SK-N-DZ (cell line): ENCODE measurements around the gene CDX1.

Experiments
- DNase-seq: peaks from one replicate; pipeline ENCODE4 v3.0.0-alpha.2; 2015; ENCODE audit warnings: low spot score

The CDX1 gene

DNA sequence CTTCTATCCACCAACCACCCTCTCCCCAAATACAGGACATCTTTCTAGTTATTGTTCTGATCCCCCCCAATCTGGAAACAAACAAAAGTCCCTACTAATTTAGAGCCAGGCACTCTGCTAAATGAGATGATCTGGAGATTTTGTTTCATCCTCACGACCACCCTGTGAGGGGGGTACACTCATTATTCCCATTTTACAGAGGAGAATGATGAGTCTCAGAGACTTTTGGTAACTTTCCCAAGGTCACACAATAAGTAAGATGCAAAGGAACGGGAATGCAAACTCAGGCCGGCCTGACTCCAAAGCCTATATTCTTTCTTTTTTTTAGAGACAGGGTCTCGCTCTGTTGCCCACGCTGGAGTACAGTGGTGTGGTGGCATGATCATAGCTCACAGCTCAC, 20.3 kb upstream of the CDX1 start:
- DNase-seq: no peak

DNA sequence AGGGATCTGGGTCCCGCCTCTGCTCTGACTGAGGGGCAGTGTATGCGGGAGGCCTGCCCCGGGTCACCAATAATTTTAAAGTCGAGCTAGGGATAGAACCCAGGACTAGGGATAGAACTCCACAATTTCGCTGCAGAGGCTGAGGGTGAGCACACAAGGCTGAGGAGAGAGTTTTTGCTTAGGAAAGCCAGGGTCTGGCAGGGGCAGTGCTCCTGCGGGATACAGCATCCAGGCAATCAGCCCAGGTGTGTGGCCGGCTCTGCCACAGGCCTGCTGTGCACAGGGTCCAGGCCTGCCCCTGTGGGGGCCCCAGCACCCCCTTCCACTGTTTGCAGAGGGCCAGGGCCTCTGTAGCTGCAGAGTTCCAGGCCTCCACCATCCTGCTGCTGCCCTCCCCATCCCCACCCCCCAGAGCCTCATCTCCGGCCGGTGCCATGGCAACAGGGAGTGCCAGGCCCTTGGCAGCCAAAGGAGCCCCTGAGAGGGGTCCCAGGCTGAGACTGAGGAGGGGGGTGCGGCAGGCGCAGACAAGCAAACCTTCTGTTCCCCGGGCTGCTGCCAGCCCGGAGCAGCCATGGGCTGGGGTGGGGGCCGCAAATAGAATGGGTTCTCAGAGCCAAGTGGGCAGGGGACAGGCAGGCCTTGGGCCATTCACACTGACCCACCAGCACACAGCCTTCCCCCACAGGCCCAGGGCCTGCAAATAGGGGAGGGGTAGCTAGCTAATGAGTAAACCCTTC, 19.5 kb upstream of the CDX1 start:
- DNase-seq: no peak

DNA sequence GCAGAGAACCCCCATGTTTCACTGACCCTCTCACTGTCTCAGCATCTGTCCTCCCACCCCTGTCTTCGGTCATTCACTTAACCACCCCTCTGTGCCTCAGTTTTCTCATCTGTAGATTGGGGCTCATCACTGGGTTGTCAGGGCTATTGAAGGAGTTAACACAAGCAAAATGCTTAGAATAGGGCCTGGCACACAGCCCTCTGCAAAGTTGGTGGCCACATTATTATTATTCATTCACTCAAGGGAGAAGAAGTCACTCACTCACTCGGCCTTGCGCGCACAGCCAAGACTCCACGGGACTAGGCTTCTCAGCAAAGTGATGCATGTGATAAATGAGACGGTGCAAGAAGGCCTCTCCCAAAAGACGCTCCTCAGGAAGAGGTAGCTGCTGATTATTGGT, 18.9 kb upstream of the CDX1 start:
- no peak for DNase-seq

DNA sequence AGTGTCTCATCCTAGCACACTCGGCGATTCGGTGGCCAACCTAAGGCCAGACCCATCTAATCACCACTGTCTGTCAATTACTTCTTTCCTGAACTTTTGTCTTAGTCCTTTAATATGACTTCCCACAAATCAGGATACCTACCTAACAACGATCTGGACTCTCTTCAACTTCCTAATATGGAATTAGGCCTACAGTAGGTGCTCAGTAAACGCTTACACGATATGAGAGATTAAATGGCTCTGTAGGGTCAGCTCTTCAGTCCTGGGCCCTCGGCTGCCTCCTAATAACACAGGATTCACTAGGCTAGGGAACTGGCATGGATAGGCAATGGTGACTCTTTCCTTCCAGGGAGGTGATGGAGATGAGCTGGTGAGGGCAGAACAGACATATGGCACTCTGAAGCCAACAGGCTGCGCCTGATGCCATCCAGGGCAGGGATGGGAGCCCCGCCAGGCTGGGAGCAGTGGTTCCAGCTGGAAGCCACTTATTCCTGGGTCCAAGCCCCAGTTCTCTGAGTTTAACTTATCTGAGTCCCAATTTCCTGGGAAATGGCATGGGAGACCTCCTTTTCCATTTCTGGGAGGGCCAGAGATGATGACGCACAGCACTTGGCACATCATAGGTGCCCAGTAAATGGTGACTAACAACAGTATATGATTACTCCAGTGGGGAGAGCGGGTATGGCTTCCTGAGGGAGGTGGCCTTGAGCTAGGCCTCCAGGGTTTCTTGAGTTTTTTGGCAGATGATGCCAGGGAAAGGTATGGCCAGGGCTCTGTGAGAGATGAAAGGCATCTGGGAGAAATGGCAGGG, 18.3 kb upstream of the CDX1 start:
- DNase-seq: no peak

DNA sequence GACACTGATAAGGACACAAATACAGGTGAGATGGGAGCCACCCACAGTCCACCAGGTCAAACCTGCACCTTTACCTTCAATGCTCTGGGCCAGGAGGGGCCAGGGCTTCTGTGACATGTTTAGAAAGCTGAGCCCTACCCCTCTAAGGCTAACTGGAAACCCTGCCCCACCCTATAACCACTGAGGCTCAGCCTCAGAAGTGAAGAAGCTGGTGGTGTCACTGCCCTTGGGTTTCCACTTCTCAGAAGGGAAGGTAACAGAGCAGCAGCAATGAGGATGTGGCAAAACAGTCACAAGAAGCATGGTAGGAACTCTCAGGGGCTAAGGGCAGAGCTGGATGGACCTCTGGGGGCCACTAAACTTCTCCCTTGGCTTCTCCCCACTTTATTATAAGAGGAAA, 17.0 kb upstream of the CDX1 start:
- DNase-seq: no peak

DNA sequence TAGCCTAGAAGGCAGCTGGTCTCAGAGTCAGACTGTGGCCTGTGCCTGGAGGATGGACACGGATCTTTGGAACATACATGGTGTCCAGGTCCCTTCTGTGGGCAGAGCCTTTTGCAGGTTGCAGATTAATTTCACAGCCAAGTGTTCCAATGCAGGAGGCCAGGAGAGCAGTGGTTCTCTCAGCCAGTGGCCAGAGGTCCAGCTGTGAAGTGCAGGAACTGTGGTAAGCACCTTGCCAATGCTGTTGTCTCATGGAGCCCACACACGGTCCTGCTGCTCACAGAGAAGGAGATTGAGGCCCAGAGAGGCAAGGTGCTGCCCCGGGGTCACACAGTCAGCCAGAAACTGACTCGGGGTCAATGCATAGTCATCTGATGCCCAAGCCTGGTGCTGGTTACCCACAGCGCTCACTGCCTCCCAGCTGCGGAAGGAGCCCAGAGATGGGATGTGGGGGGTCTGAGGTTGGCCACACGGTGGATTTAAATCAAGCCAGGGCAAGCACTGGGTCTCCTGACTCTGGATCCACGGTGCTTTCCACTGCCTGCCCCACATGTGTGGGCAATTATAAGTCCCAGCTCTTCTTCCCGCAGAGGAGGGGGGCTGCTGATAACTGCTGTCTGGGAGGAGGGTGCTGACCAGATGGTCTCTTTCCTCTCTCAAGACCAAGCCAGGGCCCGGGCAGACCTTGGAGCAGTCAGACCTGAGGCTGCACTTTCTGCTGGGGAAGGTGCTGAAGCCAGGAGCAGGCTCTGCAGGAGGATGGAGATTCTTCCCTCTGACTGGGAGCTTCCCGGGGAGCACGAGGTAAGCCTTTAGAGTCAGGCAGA, 13.7 kb upstream of the CDX1 start:
- DNase-seq: peak; percentile 66

DNA sequence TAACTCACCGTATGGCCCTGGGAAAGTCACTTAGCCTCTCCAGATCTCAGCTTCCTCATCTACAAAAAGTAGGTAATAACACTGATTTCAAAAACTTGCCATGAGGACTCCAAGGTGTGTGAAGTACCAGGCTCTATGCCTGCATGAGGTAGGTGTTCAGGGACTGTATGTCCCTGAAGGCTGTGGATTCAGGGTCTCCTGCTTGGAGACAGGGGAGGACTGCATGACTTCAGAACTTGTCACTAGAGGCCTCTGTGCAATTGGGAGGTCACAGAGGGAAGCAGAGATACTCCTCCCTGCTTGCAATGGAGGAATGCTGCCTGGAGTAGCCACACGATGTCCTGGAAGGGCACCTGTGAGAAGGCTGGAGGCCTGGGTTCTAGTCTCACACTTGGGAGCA, 13.1 kb upstream of the CDX1 start:
- no peak for DNase-seq

DNA sequence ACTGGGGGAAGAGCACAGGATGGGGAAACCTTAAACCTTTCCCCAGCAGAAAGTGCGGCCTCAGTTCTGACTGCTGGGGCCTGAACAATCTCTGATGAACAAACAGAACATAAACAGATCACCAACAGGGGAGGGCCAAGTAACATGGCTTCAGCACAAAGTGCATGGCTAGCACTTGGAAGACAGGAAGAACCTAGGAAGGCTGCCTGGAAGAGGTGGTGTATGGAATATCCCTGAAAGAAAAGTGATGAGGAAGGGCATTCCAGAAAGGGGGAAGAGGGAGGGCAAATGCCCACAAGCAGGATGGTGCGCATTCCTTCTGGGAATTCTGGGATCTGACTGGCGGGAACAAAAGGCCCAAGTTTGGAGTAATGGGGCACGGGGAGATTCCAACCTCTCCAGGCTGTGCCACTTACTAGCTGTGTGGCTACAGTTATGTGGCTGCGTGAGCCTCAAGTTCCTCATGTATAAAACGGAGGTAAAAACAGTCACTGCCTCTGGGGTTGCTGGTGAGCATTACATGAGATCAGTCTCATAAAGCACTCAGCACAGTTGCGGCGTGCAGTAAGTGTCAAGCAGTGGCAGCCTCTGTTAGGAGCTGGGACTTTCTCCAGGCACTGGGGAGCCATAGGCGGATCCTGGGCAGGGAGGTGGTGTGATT, 12.5 kb upstream of the CDX1 start:
- DNase-seq: peak; percentile 70

DNA sequence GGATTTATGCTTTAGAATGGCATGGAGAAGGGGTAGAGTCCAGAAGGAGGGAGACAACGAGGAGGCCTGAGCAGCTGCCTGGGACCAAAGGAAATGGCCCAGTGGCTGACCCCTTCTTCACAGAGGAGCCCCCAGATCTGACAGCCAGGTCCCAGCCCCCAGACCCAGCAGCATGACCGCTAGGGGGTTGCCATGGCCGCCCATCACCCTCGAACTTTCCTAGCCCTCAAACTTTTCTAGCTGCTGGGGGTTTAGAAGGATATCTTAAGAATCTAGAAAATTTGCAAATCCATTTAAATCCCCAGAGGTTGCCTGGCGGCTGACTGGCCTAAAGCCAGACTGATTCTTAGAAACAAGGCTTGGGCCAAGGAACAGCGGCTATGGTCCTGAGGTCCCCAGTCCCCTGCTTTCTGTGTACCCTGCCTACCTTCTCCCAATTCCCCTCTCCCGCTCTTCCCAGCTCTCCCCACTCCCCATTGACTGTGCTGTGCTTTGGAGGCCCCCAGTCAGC, 11.9 kb upstream of the CDX1 start:
- no peak for DNase-seq

DNA sequence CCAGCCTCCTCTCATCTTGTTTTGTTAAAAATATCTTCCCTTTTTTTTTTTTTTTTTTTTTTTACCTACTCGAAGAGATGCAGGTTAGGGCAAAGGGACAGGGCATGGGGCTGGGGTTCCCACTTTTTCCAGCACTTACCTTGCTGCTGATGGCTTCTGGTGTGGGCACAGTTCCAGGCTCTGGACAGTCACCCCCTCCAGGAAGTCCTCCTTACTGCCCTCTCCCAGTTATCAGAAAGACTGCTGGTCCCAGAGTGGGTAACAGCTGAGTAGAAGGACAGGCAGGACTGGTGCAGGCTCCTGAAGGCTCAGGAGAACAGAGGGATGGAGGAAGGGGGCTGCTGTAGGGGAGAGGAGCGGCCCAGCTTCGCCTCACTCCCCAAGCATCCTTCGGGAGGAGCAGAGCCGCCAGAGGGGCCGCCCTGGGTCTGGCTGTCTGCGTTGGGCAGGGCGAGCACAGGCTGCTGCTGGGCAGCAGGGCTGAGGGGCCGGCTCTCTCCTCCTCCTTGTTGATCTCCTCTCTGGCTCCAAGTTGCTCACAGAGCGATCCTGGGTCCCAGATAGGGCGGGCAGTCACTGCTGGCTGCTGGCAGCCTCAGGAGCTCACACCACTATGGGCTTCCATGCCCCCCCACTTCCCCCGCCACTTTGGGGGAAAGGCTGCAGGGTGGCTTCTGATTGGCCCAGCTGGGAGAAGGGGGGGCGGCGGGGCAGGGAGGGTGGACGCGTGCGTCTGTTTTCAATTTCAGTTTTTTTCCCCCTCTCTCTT, 11.1 kb upstream of the CDX1 start, which contains the start of gene PDGFRB:
Gene PDGFRB, minus strand, starts transcription at position 588 of the 769 bp plus-strand sequence. CDS start 18,798 bp downstream, outside the sequence.
- peak; percentile 85 for DNase-seq

DNA sequence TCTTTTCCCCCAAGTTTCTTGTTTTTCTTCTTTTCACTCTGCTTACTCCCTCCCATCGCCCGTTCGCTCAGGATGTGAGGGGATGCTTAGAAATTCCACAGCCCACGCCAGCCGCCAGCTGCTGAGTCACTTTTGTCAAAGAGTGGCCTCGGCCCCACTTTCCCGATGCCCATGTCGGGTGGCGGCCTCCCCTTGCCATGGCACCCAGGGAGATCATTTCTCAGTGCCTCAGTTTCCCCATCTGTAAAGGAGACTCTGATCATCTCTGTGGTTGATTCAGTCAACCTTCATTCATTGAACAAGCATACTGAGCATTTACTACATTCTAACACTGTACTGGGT, 10.6 kb upstream of the CDX1 start:
- DNase-seq: no peak

DNA sequence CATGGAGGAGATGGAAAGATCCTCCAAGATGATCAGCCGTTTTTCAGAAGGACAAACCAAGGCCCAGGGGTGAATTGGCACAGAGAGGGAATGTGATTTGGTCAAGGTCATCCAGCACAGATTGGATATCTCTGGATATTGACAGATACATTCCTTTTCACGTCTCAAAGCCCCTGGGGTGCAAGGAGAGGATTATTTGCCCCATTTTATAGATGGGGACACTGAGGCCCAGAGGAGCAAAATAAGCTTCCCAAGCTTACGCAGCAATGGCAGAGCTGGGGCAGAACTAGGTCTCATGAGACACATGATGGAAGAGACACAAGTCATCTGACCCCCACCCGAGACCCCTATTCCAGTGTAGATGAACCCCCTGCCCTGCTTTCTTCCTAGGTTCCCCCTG, 10.0 kb upstream of the CDX1 start:
- DNase-seq: no peak

DNA sequence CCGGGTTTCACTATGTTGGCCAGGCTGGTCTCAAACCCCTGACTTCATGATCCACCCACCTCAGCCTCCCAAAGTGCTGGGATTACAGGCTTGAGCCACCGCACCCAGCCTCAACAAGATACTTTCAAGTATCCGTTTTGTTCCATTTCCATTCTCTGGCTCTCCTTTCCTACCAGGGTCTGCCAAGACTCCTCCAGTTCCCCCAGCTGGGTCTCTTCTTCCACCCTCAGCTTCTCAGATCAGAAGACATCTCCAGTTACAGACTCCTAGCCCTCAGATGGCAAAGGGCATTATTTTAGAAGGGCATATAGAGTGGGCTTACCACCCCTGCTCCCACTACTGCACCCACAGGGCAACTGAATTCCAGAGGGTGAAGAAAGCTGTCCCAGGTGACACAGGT, 9.4 kb upstream of the CDX1 start:
- DNase-seq: no peak

DNA sequence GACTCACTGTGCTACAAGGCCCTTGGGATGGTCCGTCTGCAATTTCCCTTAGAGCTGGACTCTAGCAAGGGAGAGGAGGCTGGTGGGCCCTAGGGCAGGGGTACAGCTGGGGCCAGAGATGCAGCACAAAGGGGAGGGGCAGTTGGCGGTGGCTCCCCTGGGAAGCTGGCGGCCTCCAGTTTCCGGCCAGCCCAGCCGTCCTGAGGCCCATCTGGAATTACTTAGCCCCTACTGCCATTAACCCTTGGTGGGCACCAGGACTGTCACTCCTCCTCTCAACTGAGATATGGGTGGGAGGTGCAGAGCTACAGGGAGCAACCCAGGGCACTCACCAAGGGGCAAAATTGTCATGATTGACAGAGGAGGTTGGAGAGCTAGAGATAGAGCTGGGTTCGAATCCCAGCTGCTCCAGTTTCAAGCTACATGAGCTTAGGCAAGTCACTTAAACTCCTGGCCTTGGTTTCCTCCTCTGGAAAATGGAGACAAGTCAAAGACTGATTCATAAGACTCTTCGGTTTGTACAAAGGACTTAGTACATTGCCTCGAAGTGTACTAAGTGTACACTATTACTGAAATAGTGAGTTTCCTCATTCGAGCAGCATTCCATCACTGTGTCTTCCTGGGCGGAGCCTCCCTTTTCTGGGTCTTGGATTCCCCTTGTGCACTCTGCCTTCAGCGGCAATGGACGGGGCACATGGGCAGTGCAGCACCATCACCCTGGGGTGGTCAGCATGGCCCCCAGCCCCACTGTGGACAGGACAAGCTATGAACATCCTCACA, 8.2 kb upstream of the CDX1 start:
- DNase-seq: peak; percentile 88

DNA sequence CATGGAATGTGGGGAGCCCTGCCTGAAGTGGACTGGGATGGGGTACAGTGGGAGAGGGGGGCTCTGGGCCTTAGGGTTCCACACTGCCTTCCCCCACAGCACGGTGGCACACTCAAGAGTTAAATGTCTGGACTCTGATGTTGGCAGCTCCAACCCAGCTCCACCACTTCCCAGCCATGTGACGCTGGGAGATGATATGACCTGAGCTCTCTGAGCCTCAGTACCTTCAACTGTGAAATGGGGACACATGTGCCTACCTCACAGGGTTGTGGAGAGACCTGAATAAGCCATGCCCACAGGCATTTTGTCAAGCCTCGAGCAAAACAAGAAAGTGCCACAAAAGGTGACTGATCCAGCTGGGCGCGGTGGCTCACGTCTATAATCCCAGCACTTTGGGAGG, 7.5 kb upstream of the CDX1 start:
- DNase-seq: no peak

DNA sequence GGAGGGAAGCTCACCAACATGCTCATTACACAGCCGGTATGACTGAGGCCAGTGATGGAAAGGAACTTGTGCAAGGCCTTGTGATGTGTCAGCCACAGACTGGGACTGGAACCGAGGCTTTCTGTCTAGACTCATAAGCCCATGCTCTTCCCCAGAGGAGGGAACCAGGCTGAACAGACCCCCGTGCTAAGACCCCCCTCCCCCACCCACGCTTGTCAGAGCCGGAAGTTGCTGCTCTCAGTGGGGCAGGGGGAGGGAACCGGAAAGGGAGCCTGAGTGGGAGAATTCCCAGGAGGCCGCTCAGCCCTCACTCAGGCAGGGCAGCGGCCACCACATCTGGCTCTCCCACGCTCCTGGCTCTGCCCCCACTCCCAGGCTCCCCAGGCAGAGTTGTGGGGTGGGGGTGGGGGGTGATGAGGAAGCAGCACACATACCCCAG, 6.8 kb upstream of the CDX1 start:
- peak; percentile 78 for DNase-seq

DNA sequence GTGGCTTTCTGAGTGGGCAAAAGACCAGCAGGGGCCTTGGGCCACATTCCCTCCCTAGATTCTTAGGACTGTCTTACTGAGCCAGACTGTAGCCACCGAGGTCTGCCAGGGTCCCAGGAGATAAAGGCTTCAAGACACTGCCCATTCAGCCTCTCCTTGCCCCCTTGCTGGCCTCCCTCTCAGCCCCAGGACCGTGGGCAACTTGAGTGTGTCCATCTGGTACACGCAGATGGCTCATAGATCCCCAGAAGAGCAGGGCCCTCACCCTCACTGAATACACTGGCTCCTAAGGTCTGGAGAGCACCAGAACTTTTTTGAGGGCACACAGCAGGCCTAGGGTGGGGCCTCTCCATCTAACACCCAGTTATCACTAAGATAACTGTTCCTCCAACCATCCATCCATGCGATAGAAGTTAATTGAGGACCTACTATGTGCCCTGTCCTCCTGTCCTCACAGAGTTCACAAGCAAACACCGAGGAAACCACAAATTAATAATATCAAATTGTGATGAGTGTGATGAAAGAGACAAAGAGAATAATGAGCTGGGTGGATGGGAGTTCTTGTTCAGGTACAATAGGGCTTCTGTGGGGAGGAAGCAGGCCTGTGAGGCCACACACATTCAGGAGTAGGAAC, 6.0 kb upstream of the CDX1 start:
- no peak for DNase-seq

DNA sequence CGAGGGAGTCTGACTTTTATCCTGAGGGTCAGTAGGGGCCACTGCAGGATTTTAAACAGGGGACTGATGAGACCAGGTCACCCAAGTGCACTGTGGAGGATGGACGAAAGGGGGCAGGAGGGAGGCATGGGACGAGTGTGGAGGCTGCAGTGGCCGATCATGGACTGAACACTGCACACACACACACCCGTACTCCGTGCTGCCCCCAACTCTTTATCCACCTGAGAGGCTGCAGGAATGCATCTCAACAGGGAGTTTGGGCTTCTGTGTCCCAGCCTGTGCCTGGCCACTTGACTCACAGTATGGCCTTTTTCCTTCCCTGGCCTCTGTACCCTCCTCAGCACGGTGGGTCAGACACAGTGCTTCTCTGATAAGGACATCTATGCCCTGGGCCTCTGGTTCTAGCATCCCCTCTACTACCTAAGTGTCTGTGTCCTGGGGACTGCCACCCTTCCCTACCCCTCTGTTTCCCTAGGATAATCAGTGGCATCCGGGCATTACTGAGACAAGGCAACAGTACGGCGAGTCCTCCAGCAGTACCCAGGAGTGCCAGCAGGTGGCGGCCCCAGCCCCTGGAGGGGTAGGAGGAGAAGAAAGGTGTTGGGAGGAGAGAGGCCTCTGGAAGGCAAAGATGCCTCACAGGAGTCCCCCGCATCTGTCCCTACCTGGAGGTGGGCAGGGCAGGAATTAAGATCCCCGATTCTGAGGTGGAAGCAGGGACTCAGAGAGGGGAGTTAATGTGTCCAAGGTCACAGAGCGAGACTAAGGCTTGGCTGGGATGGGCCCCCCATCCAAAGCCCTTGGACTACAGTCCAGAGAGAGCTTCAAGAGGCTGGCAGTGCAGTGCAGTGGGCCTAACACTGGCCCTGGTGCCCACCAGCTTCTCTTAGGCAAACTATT, 5.1 kb upstream of the CDX1 start:
- DNase-seq: peak; percentile 86
